Subcutaneous abdominal adipose tissue (tissue), 5 donors: ENCODE measurements around the gene MMP28.

Experiments
- H3K27ac ChIP-seq: one replicate; pipeline ENCODE4 v1.7.0; 2013; ENCODE audit warnings: low read depth, mild to moderate bottlenecking, inconsistent platforms, low read length, moderate library complexity
- H3K27me3 ChIP-seq, 5 donors: one replicate each; pipeline ENCODE4 v1.7.0; 2013; ENCODE audit warnings: low read length in 5 of 5, inconsistent platforms in 1 of 5; ENCODE audit not compliant: control insufficient read depth in 5 of 5, insufficient read depth in 4 of 5
- H3K36me3 ChIP-seq, 5 donors: one replicate each; pipeline ENCODE4 v1.7.0; 2013; ENCODE audit warnings: low read length in 5 of 5; ENCODE audit not compliant: control insufficient read depth in 5 of 5, insufficient read depth in 5 of 5
- H3K4me1 ChIP-seq, 5 donors: one replicate each; pipeline ENCODE4 v1.7.0; 2013; ENCODE audit warnings: low read length in 5 of 5, mild to moderate bottlenecking in 3 of 5, moderate library complexity in 1 of 5; ENCODE audit not compliant: control insufficient read depth in 5 of 5, insufficient read depth in 5 of 5
- H3K4me3 ChIP-seq, 5 donors: one replicate each; pipeline ENCODE4 v1.7.0; 2013; ENCODE audit warnings: low read length in 5 of 5, low read depth in 1 of 5
- H3K9ac ChIP-seq, 5 donors: one replicate each; pipeline ENCODE4 v1.7.0; 2013; ENCODE audit warnings: low read length in 5 of 5, mild to moderate bottlenecking in 4 of 5, moderate library complexity in 3 of 5
- H3K9me3 ChIP-seq, 5 donors: one replicate each; pipeline ENCODE4 v1.7.0; 2013; ENCODE audit warnings: low read length in 5 of 5; ENCODE audit not compliant: control insufficient read depth in 5 of 5
- donor health status: healthy.
- donor health status: healthy.
- donor health status: healthy.
- donor health status: healthy.
- donor health status: healthy.

The MMP28 gene

DNA sequence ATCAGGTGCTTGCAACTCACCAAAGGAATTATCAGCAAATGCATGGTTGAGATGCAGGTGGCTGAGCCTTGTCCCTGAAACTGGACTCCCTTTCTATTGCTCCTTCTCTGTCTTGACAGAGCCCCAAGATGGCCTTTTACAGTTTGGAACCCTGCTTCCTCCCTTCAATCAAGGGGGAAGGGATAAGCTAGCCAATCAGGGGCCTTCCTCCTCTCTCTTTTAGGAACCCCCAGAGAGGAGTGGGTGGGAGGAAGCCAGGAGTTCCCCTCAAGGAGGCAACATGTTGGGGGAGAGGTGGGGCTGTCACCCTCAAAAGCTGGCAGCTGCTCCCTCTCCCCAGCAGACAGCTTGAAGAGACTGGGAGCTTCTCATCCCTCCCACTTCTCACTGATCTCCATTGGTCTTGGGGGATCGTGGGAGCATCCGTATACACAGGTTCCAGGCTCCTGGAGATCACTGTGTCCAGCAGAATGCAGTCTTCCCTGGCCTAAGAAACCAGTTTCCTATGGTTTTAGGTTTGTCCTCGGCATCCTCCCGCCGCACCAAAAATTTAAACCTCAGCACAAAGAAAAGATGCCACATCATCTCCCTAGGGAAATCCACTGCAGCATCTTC lies 56.8 kb downstream of the MMP28 start:
- no peaks in the 10 kb centered on the region for H3K36me3 ChIP-seq
- no peak overlapping the region for H3K9ac ChIP-seq
- peaks cover 0 to 12% (median 9%) of the 10 kb centered on the region in 5 donors for H3K4me1 ChIP-seq
- H3K9me3 ChIP-seq, result no peaks in the 10 kb centered on the region
- H3K27me3 ChIP-seq, result peaks cover 4 to 33% (median 23%) of the 10 kb centered on the region in 5 donors
- no peak overlapping the region for H3K4me3 ChIP-seq
- H3K27ac ChIP-seq, result no peak overlapping the region

DNA sequence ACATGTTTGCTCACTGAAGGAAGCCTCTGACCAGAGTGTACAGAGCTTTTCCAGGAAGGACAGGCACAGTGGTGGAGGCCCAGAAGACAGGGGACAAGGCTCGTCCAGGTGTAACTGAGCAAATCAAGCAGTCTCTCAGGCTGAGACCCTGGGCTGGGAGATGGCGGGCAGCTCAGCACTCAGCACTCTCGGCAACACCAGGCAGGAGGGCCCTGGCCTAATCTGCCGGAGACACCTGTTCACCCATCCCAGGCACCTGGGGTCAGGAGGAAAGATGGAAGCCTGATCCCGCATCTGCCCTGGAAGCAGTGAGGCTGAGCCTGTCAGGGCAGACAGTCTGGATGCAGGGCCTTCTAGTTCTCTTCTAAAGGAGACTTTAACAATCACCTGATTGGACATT lies 59.2 kb downstream of the MMP28 start:
- Histone ChIP-seq H3K36me3 (no peaks in the 10 kb centered on the region), H3K4me3 (no peak overlapping the region), H3K9me3 (no peaks in the 10 kb centered on the region), H3K27ac (no peak overlapping the region), H3K4me1 (peaks cover under 1 to 17% (median 13%) of the 10 kb centered on the region in 5 donors), H3K9ac (no peak overlapping the region), H3K27me3 (peaks cover 4 to 11% (median 10%) of the 10 kb centered on the region in 5 donors)

DNA sequence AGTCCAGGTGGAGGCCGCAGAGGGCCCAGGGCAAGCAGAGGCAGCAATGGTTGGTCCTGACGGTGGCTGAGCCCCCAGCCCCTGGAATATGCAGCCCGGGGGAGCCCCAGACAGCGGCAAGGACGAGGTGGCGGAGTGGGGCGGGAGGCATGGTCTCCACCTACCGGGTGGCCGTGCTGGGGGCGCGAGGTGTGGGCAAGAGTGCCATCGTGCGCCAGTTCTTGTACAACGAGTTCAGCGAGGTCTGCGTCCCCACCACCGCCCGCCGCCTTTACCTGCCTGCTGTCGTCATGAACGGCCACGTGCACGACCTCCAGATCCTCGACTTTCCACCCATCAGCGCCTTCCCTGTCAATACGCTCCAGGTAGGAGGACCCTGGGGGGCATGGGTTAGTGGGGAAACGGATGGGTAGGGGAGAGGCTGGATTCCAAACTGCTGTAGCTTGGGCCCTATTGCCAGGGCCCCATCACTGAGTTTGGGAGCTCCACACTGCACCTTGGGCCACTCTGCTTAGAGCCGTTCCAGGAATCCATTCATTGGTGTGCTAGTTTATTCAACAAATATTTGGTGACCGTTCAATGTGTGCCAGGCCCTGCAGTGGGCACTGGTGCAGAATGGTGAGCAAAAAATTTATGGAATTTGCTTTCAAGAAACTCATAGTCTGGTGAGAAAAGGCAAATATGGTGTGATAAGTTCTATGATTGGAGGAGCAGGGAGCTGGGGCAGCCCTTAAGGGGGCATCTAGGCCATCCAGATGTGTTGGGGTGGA lies 60.2 kb downstream of the MMP28 start:
- Histone ChIP-seq H3K27me3 (peaks cover 0 to 3% (median 1%) of the 10 kb centered on the region in 5 donors), H3K9me3 (no peaks in the 10 kb centered on the region), H3K4me1 (peaks cover 7 to 18% (median 17%) of the 10 kb centered on the region in 5 donors), H3K4me3 (no peak overlapping the region), H3K36me3 (no peaks in the 10 kb centered on the region), H3K27ac (no peak overlapping the region), H3K9ac (no peak overlapping the region)

DNA sequence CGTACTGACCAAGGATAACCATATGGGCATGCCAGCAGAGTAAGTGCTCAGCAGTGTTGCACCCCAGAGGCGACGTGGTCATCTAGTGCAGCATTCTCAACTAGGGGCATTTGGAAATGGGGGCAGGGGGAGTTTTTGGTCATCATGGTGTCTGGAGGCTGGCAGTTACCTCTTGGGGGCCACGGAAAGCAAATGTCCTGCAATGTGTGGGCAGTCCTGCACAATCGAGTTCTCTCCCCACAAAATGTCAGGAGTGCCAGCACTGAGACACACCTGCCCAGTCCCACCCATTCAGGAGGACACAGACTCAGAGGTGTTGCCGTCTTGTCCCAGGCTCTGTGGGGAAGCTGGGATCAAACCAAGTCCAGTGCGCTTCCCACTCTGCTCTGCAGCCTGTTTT lies 61.0 kb downstream of the MMP28 start:
- H3K4me1 ChIP-seq, result peaks cover 7 to 20% (median 17%) of the 10 kb centered on the region in 5 donors
- H3K27ac ChIP-seq, result no peak overlapping the region
- H3K4me3 ChIP-seq, result no peak overlapping the region
- H3K27me3 ChIP-seq, result no peaks in the 10 kb centered on the region
- no peak overlapping the region for H3K9ac ChIP-seq
- H3K9me3 ChIP-seq, result no peaks in the 10 kb centered on the region
- H3K36me3 ChIP-seq, result no peaks in the 10 kb centered on the region

DNA sequence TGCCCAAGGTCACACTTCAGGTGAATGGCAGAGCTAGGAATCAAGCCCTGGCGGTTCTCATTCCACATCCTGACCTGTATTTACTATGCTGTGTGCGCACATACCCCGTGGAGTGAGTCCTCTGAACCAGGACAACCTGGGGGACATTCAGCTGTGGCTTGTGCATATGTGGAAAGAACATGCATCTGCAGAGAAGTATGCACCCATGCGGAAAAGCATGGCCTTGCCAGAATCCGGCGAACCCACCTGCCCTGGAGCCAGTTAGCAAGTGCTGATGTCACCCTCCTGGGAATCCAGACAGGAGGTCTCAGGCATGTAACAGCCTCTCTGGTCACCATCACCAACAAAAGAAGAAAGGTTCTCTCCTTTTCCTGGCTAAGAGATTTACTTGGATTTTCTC lies 62.1 kb downstream of the MMP28 start:
- no peaks in the 10 kb centered on the region for H3K27me3 ChIP-seq
- H3K27ac ChIP-seq, result no peak overlapping the region
- H3K36me3 ChIP-seq, result peaks cover 0 to 4% (median 0%) of the 10 kb centered on the region in 5 donors
- H3K9ac ChIP-seq, result no peak overlapping the region
- H3K4me3 ChIP-seq, result no peak overlapping the region
- no peaks in the 10 kb centered on the region for H3K9me3 ChIP-seq
- peaks cover 7 to 20% (median 17%) of the 10 kb centered on the region in 5 donors for H3K4me1 ChIP-seq

DNA sequence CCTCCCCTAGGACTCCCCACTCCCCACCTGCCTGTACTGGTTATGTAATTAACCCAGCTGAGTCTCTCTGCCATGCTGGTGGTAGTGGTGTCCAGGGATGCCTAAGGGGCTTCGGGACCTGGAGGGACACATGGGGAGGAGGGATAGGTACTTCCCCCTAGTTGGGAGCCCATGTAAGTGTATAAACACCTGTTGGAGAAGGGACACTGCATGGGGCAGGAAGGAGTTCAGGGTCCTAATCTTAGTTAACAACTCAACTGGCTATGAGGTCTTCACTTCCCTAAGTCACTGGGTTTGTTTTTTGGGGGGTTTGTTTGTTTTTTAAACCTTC lies 62.7 kb downstream of the MMP28 start:
- Histone ChIP-seq H3K4me1 (peaks cover 7 to 20% (median 19%) of the 10 kb centered on the region in 5 donors), H3K27ac (no peak overlapping the region), H3K27me3 (no peaks in the 10 kb centered on the region), H3K9ac (peak overlapping the region in 1 of 5 donors; percentile 40), H3K36me3 (peaks cover 0 to 6% (median 0%) of the 10 kb centered on the region in 5 donors), H3K9me3 (no peaks in the 10 kb centered on the region), H3K4me3 (peak overlapping the region in 2 of 5 donors; percentile 18 to 73)

DNA sequence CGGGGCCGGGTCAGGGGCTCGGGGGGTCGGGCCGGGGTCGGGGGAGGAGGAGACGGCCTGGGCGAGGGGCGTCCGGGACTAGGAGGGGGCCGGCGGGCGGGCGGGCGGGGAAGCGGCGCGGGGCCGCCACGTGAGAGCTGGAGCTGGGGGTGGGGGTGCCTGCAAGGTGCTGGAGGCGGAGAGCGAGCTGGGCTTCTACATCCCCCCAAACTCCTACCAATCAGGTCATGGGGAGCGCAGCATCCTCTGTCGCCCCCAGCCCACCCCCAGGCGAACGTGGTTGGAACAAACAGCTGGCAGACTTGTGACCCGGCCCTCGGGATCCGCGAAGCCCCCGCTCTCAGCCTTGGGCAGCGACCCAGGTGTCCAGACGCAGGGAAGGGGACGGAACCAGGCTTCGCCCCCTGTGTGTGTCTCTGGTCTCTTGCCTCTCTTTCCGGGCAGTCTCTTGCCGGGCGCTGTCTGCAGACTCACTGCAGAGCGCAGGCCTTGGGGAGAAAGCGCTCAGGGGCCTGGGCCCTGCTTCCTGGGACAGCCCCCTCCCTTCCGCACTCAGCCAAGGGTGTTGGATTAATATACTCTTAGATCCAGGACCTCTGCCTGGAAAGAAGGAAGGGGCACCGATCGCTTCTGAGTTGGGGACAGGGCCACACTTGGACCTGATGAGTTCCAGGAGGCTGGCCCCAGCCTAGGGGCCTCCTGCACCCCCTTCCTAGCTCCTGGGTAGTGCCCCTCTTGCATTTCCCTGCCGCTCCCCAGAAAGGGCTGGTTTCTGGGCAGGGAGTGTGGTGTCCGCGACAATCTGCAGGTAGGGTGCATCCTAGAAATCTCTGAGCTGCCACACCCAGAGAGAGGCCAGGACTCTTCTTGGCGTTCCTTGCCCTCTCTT lies 63.3 kb downstream of the MMP28 start:
- Histone ChIP-seq H3K27ac (no peak overlapping the region), H3K9ac (peak overlapping the region in 4 of 5 donors; percentile 17 to 61 (median 35)), H3K27me3 (no peaks in the 10 kb centered on the region), H3K9me3 (no peaks in the 10 kb centered on the region), H3K4me1 (peaks cover 7 to 26% (median 24%) of the 10 kb centered on the region in 5 donors), H3K36me3 (peaks cover 0 to 6% (median 0%) of the 10 kb centered on the region in 5 donors), H3K4me3 (peak overlapping the region; percentile 18 to 73 (median 48))

DNA sequence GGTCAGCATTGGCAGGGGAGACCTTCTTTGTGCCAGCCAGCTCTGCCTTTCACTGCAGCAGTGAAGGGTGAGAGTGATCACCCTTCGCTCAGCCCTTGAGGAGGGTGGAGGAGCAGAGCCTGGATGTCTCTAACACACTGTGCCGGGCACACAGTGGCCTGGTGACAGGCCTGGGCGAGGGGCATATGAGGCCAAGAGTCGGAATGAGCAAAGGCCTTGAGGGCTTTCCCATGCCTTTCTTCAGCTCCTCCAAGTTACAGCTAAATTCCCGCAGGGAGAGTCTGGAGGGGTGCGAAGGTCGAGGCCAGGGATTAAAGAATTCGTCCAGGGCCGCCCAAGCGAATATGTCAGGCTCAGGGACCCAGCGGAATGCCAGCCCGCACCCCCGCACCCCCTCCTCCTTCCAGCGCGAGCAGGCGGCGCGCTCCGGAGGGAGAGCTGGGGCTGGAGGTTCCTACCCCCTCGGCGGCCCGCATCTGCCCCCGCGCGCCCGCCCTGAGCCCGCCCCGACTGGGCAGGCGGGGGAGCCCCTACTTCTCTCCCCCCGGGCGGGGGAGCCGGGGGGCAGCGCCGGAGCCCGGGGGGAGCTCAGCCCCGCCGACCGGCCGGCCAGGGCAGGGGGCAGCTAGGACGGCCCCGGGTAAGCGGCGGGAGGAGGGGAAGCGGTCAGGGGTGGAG lies 64.1 kb downstream of the MMP28 start, which contains the start of gene RASL10B:
Gene RASL10B (plus strand): TSS at position 401 of the 678 bp plus-strand sequence. CDS start 3,546 bp downstream, outside the sequence.
- Histone ChIP-seq H3K9me3 (no peaks in the 10 kb centered on the region), H3K9ac (peak within 1 kb of the TSS in 4 of 5 donors; percentile 17 to 61 (median 35)), H3K4me1 (peaks cover 11 to 33% (median 32%) of the 10 kb centered on the region in 5 donors), H3K4me3 (peak within 1 kb of the TSS; percentile 52 to 73 (median 54)), H3K27ac (no peak within 1 kb of the TSS), H3K27me3 (no peaks in the 10 kb centered on the region), H3K36me3 (peaks cover 0 to 6% (median 0%) of the 10 kb centered on the region in 5 donors)

DNA sequence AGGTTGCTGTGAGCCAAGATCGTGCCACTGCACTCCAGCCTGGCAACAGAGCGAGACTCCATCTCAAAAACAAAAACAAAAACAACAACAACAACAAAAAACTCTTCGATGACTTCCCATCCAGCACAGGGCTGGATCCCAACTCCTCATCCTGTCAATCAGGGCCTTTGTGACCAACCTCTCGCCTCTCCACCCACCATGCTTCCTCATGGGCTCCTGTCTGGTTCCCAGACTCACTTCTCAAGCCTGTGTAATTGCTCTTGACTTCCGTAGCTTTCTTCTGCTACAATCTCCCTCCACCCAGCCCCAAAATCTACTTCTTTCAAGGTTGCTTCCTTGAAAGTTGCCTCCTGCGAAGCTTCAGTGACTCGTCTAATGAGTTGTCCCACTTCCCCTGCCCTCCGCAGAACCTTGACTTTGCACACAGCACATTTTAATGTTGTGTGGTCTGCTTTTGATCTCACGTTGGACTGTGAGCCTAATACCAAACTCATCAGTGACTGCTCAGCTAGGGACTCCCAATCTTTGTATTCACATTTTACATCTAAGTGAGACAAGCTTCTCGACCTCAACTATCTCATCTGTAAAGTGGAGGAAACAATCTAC lies 64.9 kb downstream of the MMP28 start:
- H3K27me3 ChIP-seq, result no peaks in the 10 kb centered on the region
- H3K9me3 ChIP-seq, result no peaks in the 10 kb centered on the region
- H3K27ac ChIP-seq, result no peak overlapping the region
- peaks cover 11 to 42% (median 41%) of the 10 kb centered on the region in 5 donors for H3K4me1 ChIP-seq
- no peak overlapping the region for H3K4me3 ChIP-seq
- H3K36me3 ChIP-seq, result peaks cover 0 to 11% (median 2%) of the 10 kb centered on the region in 5 donors
- H3K9ac ChIP-seq, result peak overlapping the region in 1 of 5 donors; percentile 17
